ENCODE results near the gene PDE12.

Gene PDE12

GRCh38 chr3:57582474-57583168 lies 26.5 kb downstream of the PDE12 start:
- DNase-seq (ENCODE audit: low read depth) = peak; percentile 30
- peak; percentile 42 for TF ChIP-seq CTCF (conservative IDR thresholded peaks at IDR 0.05; ENCODE audit: low read depth, low read length)
- H3K4me3 ChIP-seq (ENCODE audit: low read depth, low read length) = no peak overlapping the region

- TF ChIP-seq CTCF (conservative IDR thresholded peaks at IDR 0.05; ENCODE audit: low read depth, low read length) = no peak
- DNase-seq (ENCODE audit: low read depth) = no peak
- H3K4me3 ChIP-seq (ENCODE audit: low read depth, low read length) = no peak overlapping the region
These were observed 27.5 kb downstream of the PDE12 start for GRCh38 chr3:57583544-57583943.

- TF ChIP-seq CTCF (conservative IDR thresholded peaks at IDR 0.05; ENCODE audit: low read depth, low read length) = no peak
- no peak overlapping the region for H3K4me3 ChIP-seq (ENCODE audit: low read depth, low read length)
- DNase-seq (ENCODE audit: low read depth) = no peak
These were observed 30.7 kb downstream of the PDE12 start for GRCh38 chr3:57586778-57587177.

GRCh38 chr3:57587905-57588304 lies 31.8 kb downstream of the PDE12 start:
- no peak overlapping the region for H3K4me3 ChIP-seq (ENCODE audit: low read depth, low read length)
- no peak for TF ChIP-seq CTCF (conservative IDR thresholded peaks at IDR 0.05; ENCODE audit: low read depth, low read length)
- no peak for DNase-seq (ENCODE audit: low read depth)

GRCh38 chr3:57592306-57592705 lies 36.2 kb downstream of the PDE12 start:
- no peak for TF ChIP-seq CTCF (conservative IDR thresholded peaks at IDR 0.05; ENCODE audit: low read depth, low read length)
- no peak overlapping the region for H3K4me3 ChIP-seq (ENCODE audit: low read depth, low read length)
- DNase-seq (ENCODE audit: low read depth) = no peak

GRCh38 chr3:57594144-57594543 lies 38.1 kb downstream of the PDE12 start:
- no peak for TF ChIP-seq CTCF (conservative IDR thresholded peaks at IDR 0.05; ENCODE audit: low read depth, low read length)
- peak overlapping the region; percentile 99 for H3K4me3 ChIP-seq (ENCODE audit: low read depth, low read length)
- no peak for DNase-seq (ENCODE audit: low read depth)

- H3K4me3 ChIP-seq (ENCODE audit: low read depth, low read length) = peak overlapping the region; percentile 99
- DNase-seq (ENCODE audit: low read depth) = no peak
- TF ChIP-seq CTCF (conservative IDR thresholded peaks at IDR 0.05; ENCODE audit: low read depth, low read length) = no peak
These were observed 38.5 kb downstream of the PDE12 start for GRCh38 chr3:57594576-57594975.
